IPS-18c (cell line): ENCODE results near the gene PRR14.
A peak's percentile ranks its signal among the peaks of the same experiment; 100 is the strongest.
"Not testable (repeated sequence)": the region's sequence is repeated elsewhere in the genome, so short reads cannot be mapped to it uniquely, and the experiment has no call there.

ENCODE experiments used
- H3K4me3 ChIP-seq: 2 replicates; pipeline ENCODE4 v1.7.0; 2013; ENCODE audit warnings: low read depth, mild to moderate bottlenecking, low read length, moderate library complexity; ENCODE audit not compliant: insufficient read depth
- H3K9me3 ChIP-seq: one replicate; pipeline ENCODE4 v1.6.1; 2013; ENCODE audit warnings: mild to moderate bottlenecking, low read length, moderate library complexity; ENCODE audit not compliant: control insufficient read depth, insufficient read depth

The PRR14 gene

GRCh38 chr16:30698816-30699614 lies 48.3 kb downstream of the PRR14 start, which contains the start of gene SRCAP:
Gene SRCAP (plus strand): TSS chr16:30699171. CDS start chr16:30700825, 1,654 bp downstream.
- H3K9me3 ChIP-seq: no peaks in the 10 kb centered on the region
- H3K4me3 ChIP-seq: peak within 1 kb of the TSS; percentile 98

DNA sequence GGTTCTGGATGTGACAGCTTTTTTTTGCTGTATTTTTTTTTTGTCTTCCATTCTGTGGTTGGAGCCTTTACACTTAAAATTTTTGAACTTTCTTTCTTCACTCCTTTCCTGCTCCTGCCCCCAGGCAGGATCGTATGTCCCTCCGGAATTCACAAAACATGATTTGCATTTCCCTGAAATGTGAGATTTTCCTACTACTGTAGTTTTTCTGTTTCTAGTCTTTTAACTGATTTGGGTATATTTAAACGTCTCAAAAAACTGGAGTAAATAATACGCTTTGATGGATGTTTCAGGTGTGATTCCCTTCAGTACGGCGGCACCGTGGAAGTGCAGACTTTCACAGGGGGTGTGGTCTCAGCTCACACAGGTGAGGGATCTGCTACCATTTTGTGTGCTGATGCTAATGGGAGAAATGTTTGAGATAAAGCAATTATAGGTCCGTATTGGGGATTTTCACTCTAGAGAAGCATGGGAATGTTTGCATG lies 48.9 kb downstream of the PRR14 start:
- Histone ChIP-seq H3K4me3 (peak overlapping the region; percentile 98), H3K9me3 (no peaks in the 10 kb centered on the region)

- Histone ChIP-seq H3K4me3 (no peak overlapping the region), H3K9me3 (no peaks in the 10 kb centered on the region)
Measured at GRCh38 chr16:30700491-30700890, 49.7 kb downstream of the PRR14 start.

- Histone ChIP-seq H3K4me3 (no peak overlapping the region), H3K9me3 (no peaks in the 10 kb centered on the region)
Measured at GRCh38 chr16:30700971-30701370, 50.2 kb downstream of the PRR14 start.

- H3K4me3 ChIP-seq, H3K9me3 ChIP-seq: not testable (repeated sequence)
Measured at GRCh38 chr16:30703071-30703470, 52.3 kb downstream of the PRR14 start.

DNA sequence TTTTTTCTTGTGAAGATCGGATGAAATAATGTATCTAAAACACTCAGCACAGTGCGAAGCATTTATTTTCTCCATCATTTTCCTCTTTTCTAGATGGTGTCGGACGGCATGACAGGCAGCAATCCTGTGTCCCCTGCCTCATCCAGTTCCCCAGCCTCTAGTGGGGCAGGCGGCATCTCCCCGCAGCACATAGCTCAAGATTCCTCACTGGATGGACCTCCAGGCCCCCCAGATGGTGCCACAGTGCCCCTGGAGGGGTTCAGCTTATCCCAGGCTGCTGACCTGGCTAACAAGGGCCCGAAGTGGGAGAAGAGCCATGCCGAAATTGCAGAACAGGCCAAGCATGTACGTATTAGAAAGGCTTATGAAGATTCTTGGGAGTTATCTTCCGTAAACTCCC lies 53.2 kb downstream of the PRR14 start:
- Histone ChIP-seq H3K9me3 (no peaks in the 10 kb centered on the region), H3K4me3 (no peak overlapping the region)
